Measurements from ENCODE around the gene TMEM187.

TMEM187 gene

DNA sequence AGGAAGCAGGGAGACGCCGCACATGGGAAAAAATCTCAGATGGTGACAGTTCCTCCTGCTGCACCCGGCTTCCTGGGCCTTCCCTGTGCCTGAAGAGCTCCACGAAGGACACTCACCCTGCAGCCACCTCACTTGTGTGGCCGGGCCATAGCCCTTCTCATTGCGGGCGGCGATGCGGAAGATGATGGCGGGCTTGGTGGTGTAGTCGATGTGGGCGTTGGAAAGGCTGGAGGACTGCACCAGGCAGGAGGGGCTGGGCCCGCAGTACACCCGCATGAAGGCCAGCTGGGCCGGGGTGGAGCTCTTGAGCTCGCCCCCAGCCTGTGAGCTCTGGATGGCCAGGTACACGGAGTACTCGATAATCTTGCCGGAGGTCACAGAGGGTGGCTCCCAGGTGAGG, 22.4 kb upstream of the TMEM187 start:
- peaks cover 33% of the 10 kb centered on the region for H3K4me1 Mint-ChIP-seq
- H3K27ac Mint-ChIP-seq, result peak overlapping the region; percentile 25 to 69 (median 60)
- no peaks in the 10 kb centered on the region for H3K27me3 Mint-ChIP-seq (ENCODE audit: low read depth)
- TF ChIP-seq, protein P1, sequence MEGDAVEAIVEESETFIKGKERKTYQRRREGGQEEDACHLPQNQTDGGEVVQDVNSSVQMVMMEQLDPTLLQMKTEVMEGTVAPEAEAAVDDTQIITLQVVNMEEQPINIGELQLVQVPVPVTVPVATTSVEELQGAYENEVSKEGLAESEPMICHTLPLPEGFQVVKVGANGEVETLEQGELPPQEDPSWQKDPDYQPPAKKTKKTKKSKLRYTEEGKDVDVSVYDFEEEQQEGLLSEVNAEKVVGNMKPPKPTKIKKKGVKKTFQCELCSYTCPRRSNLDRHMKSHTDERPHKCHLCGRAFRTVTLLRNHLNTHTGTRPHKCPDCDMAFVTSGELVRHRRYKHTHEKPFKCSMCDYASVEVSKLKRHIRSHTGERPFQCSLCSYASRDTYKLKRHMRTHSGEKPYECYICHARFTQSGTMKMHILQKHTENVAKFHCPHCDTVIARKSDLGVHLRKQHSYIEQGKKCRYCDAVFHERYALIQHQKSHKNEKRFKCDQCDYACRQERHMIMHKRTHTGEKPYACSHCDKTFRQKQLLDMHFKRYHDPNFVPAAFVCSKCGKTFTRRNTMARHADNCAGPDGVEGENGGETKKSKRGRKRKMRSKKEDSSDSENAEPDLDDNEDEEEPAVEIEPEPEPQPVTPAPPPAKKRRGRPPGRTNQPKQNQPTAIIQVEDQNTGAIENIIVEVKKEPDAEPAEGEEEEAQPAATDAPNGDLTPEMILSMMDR (IDR thresholded peaks at IDR 0.05; ENCODE audit: unreplicated experiment in 3 of 3), result no peak
- no peaks in the 10 kb centered on the region for H3K9me3 Mint-ChIP-seq
- peaks cover 49% of the 10 kb centered on the region for H3K36me3 Mint-ChIP-seq (ENCODE audit: low read depth)
- no peak overlapping the region for H3K4me3 Mint-ChIP-seq

DNA sequence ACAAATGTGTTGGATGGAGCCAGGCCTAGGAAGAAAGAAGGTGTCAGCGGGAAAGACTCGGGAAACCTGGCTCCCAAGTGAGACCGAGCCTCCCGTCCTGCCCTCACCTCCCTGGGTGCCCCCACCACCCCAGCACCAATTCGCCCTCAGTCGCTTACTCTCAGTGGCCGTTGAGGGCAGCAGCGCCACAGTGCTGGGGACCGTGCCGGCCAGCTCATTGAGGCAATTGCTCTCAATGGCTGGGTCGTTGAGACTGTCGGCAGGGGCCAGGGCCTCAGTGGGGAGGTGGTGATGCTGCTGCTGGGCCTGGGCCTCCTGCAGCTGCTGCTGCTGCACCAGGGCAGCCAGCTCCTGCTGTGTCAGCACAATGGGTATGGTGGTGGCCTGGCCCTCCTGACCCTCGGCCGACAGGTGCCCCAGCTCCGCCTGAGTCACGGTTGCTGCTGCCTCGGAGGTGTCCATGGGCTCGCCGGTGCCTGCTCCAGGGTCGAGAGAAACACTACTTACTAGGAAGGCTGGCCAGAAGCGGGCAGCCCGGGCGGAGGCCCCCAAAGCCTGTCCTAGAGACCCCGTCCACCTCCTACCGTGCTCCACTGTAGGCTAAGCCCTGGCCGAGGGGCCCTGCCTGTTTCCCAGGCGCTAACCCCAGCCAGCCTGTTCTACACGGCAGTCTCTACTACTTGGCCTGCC, 20.7 kb upstream of the TMEM187 start:
- no peaks in the 10 kb centered on the region for H3K9me3 Mint-ChIP-seq
- TF ChIP-seq, protein P1 (IDR thresholded peaks at IDR 0.05; ENCODE audit: unreplicated experiment in 3 of 3), result no peak
- no peak overlapping the region for H3K27ac Mint-ChIP-seq
- H3K27me3 Mint-ChIP-seq (ENCODE audit: low read depth), result no peaks in the 10 kb centered on the region
- H3K36me3 Mint-ChIP-seq (ENCODE audit: low read depth), result peaks cover 62% of the 10 kb centered on the region
- H3K4me1 Mint-ChIP-seq, result peaks cover 33% of the 10 kb centered on the region
- no peak overlapping the region for H3K4me3 Mint-ChIP-seq

DNA sequence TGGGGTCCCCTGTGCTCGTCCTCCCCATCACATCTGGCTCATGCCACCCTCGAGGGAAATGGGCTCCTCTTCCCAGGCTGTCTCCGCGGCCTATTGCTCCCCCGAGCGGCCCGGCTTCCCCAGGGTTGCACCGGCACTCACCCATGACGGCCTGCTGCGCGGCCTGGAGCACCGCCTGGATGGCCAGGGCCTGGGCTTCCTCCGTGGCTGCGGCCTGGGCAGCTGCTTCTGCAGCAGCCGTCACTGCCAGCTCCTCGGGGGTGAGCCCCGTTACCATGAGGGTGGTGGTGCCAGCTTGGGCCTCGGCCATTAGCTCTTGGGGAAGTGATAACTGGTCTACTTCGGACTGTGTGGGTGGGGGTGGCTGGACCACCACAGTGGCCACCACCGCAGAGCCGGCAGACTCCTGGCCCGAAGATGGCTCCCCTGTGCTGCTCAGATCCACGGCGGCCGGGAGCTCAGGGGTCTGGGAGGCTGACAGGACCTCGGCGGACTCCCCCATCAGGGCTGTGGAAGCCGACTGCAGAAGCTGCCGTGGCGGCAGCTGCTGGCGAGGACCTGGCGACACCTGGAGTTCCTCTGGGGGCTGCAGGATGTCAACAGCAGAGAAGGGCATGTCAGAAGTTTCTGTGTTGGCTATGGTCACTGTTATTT, 20.1 kb upstream of the TMEM187 start:
- TF ChIP-seq, protein P1 (IDR thresholded peaks at IDR 0.05; ENCODE audit: unreplicated experiment in 3 of 3), result no peak
- Mint-ChIP-seq H3K27me3 (ENCODE audit: low read depth) (no peaks in the 10 kb centered on the region), H3K9me3 (no peaks in the 10 kb centered on the region), H3K4me3 (no peak overlapping the region), H3K27ac (no peak overlapping the region), H3K4me1 (peaks cover 29% of the 10 kb centered on the region), H3K36me3 (ENCODE audit: low read depth) (peaks cover 64% of the 10 kb centered on the region)

GRCh38 chrX:153953342-153953830, 19.2 kb upstream of the TMEM187 start:
- H3K9me3 Mint-ChIP-seq, result no peaks in the 10 kb centered on the region
- TF ChIP-seq, protein P1 (IDR thresholded peaks at IDR 0.05; ENCODE audit: unreplicated experiment in 3 of 3), result peak; percentile 99 to 100 (median 100)
- peaks cover 23% of the 10 kb centered on the region for H3K4me1 Mint-ChIP-seq
- no peak overlapping the region for H3K4me3 Mint-ChIP-seq
- H3K27me3 Mint-ChIP-seq (ENCODE audit: low read depth), result no peaks in the 10 kb centered on the region
- peaks cover 62% of the 10 kb centered on the region for H3K36me3 Mint-ChIP-seq (ENCODE audit: low read depth)
- peak overlapping the region in 2 of 3 experiments; percentile 50 to 70 for H3K27ac Mint-ChIP-seq

GRCh38 chrX:153953892-153954557, 18.5 kb upstream of the TMEM187 start:
- Mint-ChIP-seq H3K9me3 (no peaks in the 10 kb centered on the region), H3K4me3 (no peak overlapping the region), H3K36me3 (ENCODE audit: low read depth) (peaks cover 56% of the 10 kb centered on the region), H3K27me3 (ENCODE audit: low read depth) (no peaks in the 10 kb centered on the region), H3K4me1 (peaks cover 16% of the 10 kb centered on the region), H3K27ac (no peak overlapping the region)
- TF ChIP-seq, protein P1 (IDR thresholded peaks at IDR 0.05; ENCODE audit: unreplicated experiment in 3 of 3), result no peak
